ENCODE measurements around the gene RAPGEFL1.
"Not testable (repeated sequence)": the region's sequence is repeated elsewhere in the genome, so short reads cannot be mapped to it uniquely, and the experiment has no call there.

The RAPGEFL1 gene

DNA sequence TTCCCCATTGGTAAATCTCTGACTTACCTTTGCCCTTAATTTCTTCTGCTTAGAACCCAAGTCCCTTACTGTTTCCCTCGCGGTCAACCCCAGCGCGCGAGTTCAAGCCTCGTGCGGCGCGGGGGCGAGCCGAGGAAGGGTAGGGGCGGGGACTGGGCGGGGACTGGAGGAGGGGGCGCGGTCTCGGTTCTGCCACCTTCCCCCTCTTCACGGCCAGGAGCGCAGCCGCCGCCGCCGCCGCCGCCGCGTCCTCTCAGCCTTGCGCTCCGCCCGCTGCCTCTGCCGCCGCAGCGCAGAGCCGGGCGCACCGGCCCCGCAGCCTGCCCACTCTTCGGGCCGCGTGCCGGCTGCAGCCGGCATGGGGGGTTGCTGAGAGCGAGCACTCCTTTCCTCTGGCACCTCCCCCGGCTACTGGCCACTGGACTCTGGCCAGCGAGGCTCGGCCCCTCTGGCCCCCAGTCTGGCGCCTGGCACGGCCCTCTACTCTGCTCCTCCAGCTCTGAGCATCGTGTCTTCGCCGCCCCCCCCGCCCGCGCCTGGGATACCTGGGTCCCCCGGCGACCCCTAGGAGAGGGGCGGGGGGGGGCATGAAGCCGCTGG is at the start of gene RAPGEFL1:
TSS of gene RAPGEFL1 (plus strand) at position 196 of the 600 bp plus-strand sequence. CDS start at position 588, 392 bp downstream.
- in situ Hi-C loops (cut with HindIII; ENCODE audit: low sequenced_read_pairs), result loop anchor here (10.0 kb wide), 1 partner anchor 123 kb away; the partner anchor contains the start of gene MED24

DNA sequence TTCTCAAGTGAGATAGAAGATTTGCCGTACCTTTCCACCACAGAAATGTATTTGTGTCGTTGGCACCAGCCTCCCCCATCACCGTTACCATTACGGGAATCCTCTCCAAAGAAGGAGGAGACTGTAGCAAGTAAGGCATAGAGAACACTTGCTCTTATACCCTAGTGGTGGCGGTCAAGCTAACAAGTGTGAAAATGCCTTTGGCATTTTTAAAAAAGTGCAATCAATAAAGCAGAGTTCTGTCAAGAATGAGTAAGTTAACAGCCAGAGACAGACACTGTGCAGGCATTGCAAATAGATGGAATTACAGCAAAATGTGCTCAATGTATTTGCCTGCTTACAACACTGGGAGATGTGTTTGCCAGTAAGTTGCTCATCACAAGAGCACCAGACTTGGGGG is 47.8 kb upstream of the RAPGEFL1 start:
- in situ Hi-C loops (cut with HindIII; ENCODE audit: low sequenced_read_pairs), result no loop called here

GRCh38 chr17:40130352-40131042 is 46.8 kb upstream of the RAPGEFL1 start:
- in situ Hi-C loops (cut with HindIII; ENCODE audit: low sequenced_read_pairs), result no loop called here

DNA sequence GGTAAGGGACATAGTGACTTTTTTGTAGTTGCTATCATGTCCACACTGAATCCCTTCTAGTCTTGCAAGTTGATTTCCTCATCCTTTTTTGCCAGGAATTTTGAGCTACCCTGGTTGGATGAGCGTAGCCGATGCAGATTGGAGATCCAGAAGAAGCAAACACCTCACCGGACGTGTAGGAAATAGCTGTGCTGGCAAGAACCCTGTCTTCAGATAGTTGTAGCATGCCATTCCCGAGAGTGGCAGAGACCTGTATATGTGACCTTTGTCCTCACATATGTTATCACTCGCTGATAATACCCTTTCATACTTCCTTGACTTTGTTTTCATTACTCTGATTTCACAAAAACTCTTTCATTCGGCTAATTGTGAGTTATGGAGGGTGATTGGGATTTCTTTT is 43.1 kb upstream of the RAPGEFL1 start:
- in situ Hi-C loops (cut with HindIII; ENCODE audit: low sequenced_read_pairs), result no loop called here

DNA sequence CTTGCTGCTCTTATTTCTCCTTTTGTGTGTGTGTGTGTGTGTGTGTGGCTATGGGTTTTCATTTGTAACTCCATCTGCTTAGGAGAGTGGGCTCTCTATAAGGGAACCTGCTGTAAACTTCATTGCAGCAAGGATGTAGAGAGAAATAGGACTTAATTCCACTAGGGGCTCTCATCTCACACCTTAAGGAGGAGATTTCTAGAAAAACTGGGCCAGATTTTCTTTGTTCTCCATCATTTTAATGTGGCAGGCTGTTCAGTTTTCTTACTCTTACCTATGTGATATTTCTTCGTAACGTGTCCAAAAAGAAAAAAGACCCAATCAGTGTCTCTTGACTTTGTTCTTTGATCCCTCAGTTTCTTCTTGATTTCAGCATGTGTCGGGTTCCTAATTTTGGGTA is 41.5 kb upstream of the RAPGEFL1 start:
- in situ Hi-C loops (cut with HindIII; ENCODE audit: low sequenced_read_pairs), result no loop called here

DNA sequence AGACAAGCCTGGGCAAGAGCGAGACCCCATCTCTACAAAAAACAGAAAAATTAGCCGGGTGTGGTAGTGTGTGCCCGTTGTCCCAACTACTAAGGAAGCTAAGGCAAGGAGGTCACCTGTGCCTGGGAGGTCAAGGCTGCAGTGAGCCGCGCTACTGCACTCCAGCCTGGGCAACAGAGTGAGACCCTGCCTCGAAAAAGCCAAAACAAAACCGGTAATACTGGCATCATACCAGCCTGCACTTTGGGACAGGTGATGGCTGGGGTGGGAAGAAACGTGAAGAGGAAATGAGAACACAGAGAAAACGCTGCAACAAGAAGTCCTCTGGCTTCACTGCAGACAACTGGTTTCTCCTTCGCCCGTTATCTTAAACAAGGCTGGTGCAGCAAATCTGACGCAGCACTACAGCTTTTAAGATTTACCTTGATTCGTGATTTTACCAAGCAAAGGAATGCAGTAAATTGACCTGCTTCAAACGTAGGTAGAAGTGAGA is 37.7 kb upstream of the RAPGEFL1 start:
- in situ Hi-C loops (cut with HindIII; ENCODE audit: low sequenced_read_pairs), result no loop called here

DNA sequence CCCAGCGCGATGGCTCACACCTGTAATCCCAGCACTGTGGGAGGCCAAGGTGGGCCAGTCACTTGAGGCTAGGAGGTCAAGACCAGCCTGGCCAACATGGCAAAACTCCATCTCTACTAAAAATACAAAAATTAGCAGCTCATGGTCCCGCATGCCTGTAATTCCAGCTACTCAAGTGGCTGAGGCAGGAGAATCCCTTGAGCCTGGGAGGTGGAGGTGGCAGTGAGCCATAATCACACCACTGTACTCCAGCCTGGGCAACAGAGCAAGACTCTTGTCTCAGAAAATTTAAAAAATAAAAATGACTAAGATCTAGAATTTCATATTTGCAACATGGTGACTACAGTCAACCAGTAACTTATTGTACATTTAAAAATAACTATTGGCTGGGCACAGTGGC is 34.1 kb upstream of the RAPGEFL1 start:
- in situ Hi-C loops (cut with HindIII; ENCODE audit: low sequenced_read_pairs), result not testable (repeated sequence)

GRCh38 chr17:40145476-40145875 is 31.8 kb upstream of the RAPGEFL1 start:
- in situ Hi-C loops (cut with HindIII; ENCODE audit: low sequenced_read_pairs), result no loop called here

DNA sequence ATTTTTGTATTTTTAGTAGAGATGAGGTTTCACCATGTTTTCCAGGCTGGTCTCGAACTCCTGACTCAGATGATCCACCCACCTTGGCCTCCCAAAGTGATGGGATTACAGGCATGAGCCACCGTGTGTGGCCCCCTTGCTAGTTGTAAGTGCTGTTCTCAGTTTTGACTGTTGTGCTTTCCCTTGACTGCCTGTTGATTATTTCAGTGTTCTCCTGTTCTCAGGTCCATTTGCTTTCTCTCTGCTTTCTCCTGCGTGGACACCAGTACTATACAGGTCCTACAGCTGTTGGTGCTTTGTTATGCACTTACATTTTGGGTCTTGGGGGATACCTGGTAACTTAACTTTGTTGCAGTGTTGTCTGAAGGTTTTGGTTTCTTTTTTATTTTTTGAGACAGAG is 28.7 kb upstream of the RAPGEFL1 start:
- in situ Hi-C loops (cut with HindIII; ENCODE audit: low sequenced_read_pairs), result no loop called here

GRCh38 chr17:40150276-40150675 is 27.0 kb upstream of the RAPGEFL1 start:
- in situ Hi-C loops (cut with HindIII; ENCODE audit: low sequenced_read_pairs), result no loop called here

GRCh38 chr17:40151414-40151963 is 25.8 kb upstream of the RAPGEFL1 start:
- in situ Hi-C loops (cut with HindIII; ENCODE audit: low sequenced_read_pairs), result no loop called here

DNA sequence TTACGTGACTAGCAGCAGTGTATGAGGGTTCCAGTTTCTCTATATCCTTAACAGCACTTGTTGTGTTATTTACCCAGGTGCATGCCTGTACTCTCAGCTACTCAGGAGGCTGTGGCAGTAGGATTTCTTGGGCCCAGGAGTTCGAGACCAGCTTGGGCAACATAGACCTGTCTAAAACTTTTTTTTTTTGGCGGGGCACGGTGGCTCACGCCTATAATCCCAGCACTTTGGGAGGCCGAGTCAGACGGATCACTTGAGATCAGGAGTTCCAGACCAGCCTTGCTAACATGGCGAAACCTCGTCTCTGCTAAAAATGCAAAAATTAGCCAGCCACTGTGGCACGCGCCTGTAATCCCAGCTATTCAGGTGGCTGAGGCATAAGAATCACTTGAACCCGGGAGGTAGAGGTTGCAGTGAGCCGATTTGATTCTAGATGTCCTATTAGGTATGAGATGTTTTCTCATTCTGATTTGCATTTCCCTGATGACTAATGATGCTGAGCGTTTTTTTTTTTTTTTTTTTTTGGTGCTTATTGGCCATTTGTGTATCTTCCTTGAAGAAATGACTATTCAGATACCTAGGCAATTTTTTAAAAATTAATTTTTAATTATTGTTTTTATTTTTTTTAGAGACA is 23.6 kb upstream of the RAPGEFL1 start:
- in situ Hi-C loops (cut with HindIII; ENCODE audit: low sequenced_read_pairs), result no loop called here

DNA sequence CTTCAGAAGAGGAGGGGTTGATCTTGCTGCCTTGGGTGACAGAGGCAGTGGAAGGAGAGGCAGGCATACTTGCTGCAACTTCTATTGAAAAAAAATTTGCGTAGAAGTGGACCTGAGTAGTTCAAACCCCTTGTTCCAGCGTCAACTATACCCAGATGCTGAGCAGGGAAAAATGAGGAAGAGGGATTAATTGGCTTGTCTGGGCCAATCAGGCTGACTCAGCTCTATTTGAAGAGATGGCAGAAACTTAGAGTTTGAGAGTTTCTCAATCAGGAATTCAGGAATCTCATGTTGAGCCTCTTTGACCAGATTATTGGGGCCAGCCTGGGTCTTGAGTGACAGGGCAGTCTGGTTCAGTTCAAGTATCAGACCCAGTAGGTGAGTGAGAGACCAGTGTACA is 19.3 kb upstream of the RAPGEFL1 start:
- in situ Hi-C loops (cut with HindIII; ENCODE audit: low sequenced_read_pairs), result no loop called here

- in situ Hi-C loops (cut with HindIII; ENCODE audit: low sequenced_read_pairs), result no loop called here
Observed at GRCh38 chr17:40158438-40159013, 18.7 kb upstream of the RAPGEFL1 start.

- in situ Hi-C loops (cut with HindIII; ENCODE audit: low sequenced_read_pairs), result no loop called here
Observed at GRCh38 chr17:40159456-40159855, 17.8 kb upstream of the RAPGEFL1 start.

GRCh38 chr17:40167685-40168261 is 9.5 kb upstream of the RAPGEFL1 start:
- in situ Hi-C loops (cut with HindIII; ENCODE audit: low sequenced_read_pairs), result no loop called here

DNA sequence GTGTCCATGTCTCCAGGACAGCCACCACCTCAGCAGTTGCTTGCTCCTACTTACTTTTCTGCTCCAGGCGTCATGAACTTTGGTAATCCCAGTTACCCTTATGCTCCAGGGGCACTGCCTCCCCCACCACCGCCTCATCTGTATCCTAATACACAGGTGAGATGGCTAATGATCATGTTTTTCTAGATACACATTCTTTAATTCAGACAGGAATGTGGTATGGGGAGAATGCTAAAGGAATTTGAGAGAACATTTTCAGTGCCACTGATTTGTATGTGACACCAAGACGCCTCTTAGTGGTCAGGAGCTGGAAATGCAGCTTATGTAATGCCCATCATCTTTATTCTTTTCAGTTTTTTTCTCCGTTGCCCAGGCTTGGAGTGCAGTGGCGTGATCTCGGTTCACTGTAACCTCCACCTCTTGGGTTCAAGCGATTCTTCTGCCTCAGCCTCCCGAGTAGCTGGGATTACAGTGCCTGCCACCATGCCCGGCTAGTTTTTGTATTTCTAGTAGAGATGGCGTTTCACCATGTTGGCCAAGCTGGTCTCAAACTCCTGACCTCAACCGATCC is 8.9 kb upstream of the RAPGEFL1 start:
- in situ Hi-C loops (cut with HindIII; ENCODE audit: low sequenced_read_pairs), result no loop called here

DNA sequence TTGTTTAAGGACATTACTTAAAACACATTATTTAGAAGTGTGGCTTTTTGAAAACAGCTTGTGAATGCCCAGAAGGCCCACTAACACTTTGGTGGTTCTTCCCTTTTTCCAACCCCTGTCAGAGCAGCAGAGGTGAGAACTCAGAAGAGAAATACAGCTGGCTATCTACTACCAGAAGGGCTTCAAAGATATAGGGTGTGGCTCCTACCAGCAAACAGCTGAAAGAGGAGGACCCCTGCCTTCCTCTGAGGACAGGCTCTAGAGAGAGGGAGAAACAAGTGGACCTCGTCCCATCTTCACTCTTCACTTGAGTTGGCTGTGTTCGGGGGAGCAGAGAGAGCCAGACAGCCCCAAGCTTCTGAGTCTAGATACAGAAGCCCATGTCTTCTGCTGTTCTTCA is 6.9 kb upstream of the RAPGEFL1 start:
- in situ Hi-C loops (cut with HindIII; ENCODE audit: low sequenced_read_pairs), result loop anchor here (10.0 kb wide), 1 partner anchor 116 kb away; the partner anchor contains the start of gene MED24

DNA sequence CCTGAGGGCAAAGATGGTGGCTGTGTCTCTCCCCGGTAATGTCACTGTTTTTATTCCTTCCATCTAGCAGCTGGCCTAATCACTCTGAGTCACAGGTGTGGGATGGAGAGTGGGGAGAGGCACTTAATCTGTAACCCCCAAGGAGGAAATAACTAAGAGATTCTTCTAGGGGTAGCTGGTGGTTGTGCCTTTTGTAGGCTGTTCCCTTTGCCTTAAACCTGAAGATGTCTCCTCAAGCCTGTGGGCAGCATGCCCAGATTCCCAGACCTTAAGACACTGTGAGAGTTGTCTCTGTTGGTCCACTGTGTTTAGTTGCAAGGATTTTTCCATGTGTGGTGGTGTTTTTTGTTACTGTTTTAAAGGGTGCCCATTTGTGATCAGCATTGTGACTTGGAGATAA is 5.5 kb upstream of the RAPGEFL1 start:
- in situ Hi-C loops (cut with HindIII; ENCODE audit: low sequenced_read_pairs), result loop anchor here (10.0 kb wide), 1 partner anchor 117 kb away; the partner anchor contains the start of gene MED24

DNA sequence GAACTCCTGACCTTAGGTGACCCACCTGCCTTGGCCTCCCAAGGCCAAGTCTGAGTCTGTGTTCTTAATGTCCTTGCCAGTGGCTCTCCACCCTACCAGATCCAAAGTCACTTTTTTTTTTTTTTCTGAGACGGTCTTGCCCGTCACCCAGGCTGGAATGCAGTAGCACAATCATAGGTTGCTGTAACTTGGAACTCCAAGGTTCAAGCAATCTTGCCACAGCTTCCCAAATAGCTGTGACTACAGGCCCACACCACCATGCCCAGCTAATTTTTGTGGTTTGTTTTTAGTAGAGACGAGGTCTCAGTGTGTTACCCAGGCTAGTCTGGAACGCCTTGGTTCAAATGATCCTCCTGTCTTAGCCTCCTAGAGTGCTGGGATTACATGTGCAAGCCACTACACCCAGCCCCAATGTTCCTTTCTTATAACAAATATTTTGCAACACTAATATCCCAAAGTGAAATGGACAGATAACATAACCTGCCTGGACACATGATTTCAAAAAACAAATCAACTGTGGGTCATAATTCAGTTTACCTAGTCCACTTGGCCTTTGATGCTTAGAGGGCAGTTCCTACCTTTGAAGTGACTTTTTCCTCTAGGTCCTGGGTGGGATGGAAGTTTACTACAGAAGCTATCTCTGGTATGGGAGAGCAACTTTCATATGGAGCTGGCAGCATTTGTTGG is 4.0 kb upstream of the RAPGEFL1 start:
- in situ Hi-C loops (cut with HindIII; ENCODE audit: low sequenced_read_pairs), result loop anchor here (10.0 kb wide), 1 partner anchor 118 kb away; the partner anchor contains the start of gene MED24

Data from DLD1 (cell line).